Measurements from ENCODE around the gene DAPK3. TPM values are rescaled to one million over a fixed set of nuclear protein-coding genes. Genes with fewer than 3 reads are reported as not detected.
"Not testable (repeated sequence)": the region's sequence is repeated elsewhere in the genome, so short reads cannot be mapped to it uniquely, and the experiment has no call there.

DAPK3 gene
- total RNA-seq, 4 donors from 2014 or later = 40.7 to 71.7 (median 56.9) TPM

DNA sequence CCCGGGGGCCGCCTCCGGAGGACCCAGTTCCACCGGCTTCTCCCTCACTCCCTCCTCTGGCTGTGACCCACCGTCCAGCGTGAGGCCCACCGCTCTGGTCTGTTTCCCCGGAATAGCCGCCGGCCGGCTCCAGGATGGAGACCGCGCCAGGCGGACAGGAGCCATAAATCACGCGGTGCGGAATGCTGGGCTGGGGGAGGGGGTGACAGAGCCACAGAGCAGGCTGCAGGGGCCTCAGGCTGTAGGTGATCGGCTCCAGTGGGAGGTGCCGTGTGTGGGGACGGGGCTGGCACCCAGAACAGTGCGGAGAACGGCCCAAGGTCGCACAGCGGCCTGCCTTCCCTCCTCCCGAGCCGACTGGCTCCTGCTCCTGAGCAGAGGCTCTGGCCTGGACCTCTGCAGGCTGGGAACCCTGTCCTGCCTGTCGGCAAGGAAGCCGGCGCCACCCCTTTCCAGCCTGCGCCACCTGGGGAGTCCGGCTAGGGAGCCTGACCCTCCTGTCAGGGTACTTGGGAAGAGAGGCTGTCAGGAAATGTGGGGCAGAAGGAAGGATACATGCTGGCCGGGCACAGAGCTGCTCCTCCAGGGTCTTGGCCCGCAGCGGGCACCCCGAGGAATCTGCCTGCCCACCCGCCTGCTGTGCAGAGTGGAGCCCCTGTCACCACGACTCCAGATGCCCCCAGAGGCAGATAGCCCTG is 45.0 kb upstream of the DAPK3 start:
- TF ChIP-seq, protein P1, sequence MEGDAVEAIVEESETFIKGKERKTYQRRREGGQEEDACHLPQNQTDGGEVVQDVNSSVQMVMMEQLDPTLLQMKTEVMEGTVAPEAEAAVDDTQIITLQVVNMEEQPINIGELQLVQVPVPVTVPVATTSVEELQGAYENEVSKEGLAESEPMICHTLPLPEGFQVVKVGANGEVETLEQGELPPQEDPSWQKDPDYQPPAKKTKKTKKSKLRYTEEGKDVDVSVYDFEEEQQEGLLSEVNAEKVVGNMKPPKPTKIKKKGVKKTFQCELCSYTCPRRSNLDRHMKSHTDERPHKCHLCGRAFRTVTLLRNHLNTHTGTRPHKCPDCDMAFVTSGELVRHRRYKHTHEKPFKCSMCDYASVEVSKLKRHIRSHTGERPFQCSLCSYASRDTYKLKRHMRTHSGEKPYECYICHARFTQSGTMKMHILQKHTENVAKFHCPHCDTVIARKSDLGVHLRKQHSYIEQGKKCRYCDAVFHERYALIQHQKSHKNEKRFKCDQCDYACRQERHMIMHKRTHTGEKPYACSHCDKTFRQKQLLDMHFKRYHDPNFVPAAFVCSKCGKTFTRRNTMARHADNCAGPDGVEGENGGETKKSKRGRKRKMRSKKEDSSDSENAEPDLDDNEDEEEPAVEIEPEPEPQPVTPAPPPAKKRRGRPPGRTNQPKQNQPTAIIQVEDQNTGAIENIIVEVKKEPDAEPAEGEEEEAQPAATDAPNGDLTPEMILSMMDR (IDR thresholded peaks at IDR 0.05) = no peak
- peak; percentile 12 for ATAC-seq (ENCODE audit: low FRiP score)
- no peak for DNase-seq (ENCODE audit: low spot score)

DNA sequence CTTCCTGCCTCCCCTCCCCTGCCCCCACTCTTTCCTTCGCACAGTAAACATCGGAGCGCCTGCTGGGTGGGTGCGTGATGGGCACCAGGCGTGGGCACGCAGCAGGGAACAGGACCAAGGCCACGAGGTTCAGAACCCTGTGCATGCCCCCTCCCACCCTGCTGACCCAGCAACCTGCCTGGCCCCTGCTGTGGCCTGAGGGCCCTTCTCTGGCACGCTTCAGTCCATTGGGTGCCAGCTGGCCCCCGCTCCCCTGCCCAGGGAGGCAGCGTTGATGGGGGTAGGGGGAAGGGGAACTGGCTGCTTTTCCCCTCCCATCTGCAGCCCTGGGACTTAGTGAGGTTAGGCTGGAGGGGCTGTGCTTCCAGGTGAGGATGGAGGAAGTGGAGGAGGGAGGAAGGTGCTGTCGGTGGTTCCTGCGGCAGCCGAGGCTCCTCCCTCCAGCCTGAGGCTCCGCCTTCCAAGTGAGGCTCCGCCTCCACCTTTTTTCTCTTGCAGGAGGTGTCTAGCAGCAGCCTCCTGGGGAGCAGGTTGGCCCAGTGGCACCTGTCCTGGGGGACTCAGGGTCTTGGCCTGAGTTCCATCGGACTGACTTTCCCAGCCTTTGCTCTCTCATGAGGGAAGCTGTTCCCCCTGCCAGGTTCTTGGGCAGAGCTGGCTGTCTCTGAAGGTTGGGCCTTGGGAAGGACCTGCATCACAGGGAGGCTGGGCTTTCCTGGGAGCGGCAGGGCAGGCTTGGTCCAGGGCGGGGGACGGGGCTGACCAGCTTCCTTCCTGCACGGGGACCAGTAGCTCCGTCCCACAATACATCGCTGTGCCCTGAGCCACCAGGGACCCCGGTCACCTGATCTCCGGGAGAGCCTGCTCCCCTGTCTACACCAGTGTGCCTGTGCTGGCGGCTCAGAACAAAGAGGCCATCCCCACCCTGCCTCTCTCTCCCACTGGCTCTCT is 43.9 kb upstream of the DAPK3 start:
- DNase-seq (ENCODE audit: low spot score) (no peak), ATAC-seq (ENCODE audit: low FRiP score) (no peak)
- TF ChIP-seq, protein P1 (IDR thresholded peaks at IDR 0.05) = no peak

DNA sequence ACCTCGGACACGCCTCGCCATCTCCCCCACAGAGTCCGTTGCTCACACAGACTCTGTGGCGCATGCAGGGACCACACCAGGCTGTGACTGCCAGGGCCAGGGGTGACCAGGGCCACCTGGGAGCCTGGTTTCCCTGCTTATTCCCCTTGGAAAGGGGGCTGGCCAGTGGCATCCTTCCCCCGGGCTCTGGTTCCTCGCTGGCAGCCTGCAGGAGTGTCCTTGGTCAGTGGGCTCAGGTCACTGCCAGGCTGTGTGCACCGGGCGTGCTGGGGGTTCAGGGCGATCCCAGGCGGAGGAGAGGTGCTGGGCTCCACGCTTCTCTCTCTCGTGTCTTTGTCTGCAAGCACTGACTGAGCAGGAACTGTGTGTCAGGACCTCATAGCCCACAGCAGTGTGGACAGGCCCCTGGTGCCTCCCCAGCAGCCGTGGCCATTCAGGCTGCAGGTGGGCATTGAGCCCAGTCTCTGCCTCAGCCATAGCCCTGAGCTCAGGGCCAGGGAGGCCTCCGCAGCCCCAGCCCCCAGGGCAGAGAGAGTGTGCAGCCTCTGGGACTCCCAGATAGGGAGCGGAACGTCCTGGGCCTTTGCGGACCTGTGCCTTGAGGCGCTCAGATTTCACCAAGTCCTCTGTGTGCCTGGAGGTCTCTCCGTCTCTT is 43.1 kb upstream of the DAPK3 start:
- no peak for DNase-seq (ENCODE audit: low spot score)
- ATAC-seq (ENCODE audit: low FRiP score) = no peak
- TF ChIP-seq, protein P1 (IDR thresholded peaks at IDR 0.05) = no peak

DNA sequence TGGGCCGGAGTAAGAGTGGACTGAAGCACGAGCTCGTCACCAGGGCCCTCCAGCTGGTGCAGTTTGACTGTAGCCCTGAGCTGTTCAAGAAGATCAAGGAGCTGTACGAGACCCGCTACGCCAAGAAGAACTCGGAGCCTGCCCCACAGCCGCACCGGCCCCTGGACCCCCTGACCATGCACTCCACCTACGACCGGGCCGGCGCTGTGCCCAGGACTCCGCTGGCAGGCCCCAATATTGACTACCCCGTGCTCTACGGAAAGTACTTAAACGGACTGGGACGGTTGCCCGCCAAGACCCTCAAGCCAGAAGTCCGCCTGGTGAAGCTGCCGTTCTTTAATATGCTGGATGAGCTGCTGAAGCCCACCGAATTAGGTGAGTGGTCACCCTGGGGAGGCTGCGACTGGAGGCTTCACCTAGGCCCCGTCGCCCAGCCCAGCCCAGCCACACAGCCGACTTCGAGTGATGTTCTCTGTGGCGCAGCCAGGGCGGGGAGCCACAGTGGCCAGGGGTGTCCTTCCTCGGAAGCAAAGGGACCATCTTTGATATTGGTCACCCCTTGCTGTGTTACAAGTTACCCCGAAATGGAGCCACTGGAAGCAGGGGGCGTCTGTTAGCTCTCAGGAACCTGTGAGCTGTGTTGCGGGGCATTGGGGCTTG is 42.2 kb upstream of the DAPK3 start:
- TF ChIP-seq, protein P1 (IDR thresholded peaks at IDR 0.05) = no peak
- no peak for ATAC-seq (ENCODE audit: low FRiP score)
- no peak for DNase-seq (ENCODE audit: low spot score)

DNA sequence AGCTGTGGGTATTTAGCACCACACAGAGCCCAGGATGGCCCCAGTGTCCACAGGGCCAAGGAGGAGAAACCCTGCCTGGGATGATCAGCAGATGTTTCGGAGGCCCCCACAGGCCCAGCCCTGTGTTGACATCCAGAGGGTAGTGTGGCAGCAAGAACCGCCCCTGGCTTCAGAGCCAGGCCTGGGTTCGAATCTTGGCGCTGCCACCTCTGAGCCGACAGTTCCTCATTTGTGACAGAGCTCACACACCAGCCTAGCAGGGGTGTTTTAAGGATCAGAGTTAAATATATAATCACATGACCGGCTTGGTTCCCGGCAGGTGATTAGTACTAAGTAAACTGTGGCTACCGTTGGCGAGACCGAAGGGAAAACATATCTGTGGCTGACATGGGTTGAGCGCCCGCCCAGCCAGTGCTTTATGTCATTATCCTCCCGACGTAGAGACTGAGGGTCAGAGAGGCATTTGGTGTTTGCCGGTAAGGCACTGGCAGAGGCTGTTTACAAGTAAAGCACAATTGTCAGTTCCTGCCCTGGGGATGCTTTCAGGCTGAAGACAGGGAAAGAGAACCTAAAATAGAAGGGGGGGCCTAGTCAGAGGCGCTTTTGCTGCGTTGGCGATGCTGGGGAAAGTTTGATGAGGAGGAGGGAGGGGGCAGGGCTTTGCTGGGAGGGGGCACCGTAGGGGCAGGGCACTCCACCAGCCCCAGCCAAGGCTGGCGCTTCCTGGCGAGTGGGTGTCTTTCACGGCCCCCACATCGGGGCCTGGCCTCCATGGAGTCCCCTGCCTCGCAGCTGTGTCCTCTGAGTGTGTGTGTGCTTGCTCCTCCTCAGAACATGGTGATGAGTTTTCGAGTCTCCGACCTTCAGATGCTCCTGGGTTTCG is 41.4 kb upstream of the DAPK3 start:
- TF ChIP-seq, protein P1 (IDR thresholded peaks at IDR 0.05) = no peak
- DNase-seq (ENCODE audit: low spot score) (no peak), ATAC-seq (ENCODE audit: low FRiP score) (no peak)

DNA sequence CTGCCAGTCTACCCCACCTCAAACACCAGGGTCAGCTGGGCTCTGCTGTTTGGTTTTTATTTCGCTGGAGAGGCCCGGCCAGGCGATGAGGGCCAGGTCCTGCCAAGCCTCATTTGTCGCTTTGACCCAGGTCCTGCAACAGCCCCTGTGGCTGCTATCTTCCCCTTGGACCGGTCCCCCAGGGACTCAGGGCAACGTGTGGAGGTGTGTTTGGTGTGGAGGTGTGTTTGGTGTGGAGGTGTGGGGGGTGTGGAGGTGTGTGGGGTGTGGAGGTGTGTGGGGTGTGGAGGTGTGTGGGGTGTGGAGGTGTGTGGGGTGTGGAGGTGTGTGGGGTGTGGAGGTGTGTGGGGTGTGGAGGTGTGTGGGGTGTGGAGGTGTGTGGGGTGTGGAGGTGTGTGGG is 40.5 kb upstream of the DAPK3 start:
- not testable (repeated sequence) for ATAC-seq (ENCODE audit: low FRiP score); DNase-seq (ENCODE audit: low spot score)

All from omental fat pad (tissue), 4 donors.